IPS DF 19.7 (cell line): Measurements from ENCODE around the gene RHBDD3.

Experiments
- DNase-seq: peaks from one replicate; pipeline ENCODE4 v3.0.0-alpha.2; 2013; ENCODE audit warnings: low read depth, low spot score

RHBDD3 gene

DNA sequence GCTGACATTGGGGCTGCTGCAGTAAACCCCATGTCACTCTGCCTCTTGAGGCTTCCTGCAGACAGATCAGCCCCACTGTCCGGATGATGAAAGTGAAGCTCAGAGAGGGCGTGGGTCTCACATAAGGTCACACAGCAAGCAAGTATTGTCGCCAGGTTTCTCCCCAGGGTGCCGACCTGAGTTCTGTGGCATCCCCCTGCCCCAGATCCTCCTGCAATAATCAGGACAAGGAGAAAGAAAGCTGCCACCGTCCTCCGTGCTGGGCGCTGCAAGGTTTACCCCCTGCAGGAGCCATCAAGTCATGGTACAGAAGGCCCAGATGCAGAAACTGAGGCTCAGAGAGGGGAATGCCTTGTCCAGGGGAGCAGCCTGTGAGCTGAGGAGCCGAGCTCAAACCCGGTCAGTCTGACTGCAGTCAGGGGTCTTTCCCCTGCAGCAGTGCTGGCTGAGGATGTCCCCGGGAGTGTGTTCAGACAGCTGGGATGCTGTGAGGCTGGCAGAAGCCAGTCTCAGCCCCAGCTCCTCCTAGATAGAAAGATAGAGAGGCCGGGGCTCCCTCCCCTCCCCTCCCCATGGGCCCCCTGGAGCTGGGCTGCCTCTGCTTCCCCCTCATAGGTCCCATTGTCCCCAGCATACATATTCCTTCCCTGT is 48.9 kb downstream of the RHBDD3 start:
- DNase-seq, result no peak

DNA sequence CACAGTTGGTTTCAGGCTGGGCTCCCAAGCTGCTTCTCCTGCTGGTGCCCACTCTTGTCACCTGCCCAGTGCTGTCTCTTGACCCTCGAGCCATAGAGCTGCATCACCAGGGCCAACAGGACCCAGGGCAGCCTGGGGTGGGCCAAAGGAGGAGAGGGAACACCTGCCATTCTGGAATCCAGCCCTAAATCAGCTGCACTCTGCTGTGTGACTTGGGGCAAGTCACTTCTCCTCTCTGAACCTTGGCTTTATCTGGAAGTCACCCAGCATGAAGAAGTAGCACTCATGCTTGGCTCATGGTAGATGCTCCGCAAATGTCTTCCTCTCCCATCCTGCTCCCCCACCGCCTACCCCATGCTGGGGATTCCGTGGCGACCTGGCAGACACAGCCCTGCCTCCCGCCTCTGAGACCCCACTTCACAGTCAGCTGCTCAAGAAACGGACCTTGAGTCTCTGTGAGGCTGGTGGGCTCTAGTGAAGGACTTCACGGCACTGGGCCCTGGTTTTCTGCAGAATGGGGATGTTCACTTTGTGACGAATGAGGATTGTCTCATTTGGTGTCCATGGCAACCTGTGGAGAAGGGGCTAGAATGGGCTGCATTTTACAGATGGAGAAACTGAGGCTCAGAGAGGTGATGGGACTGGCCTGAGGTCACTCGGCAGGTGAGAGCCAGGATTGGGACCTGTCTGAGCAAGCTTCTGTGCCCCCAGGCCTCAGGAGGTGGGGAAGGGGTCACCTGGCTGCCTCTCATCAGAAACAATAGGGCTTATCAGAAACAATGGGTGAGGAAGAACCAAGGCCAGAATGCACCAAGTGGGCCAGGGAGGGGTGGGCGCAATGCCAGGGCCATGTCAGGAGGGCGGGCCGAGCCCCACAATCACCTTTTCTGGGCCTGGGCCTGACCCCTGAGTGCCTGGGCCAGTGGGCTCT is 49.7 kb downstream of the RHBDD3 start:
- DNase-seq, result no peak

DNA sequence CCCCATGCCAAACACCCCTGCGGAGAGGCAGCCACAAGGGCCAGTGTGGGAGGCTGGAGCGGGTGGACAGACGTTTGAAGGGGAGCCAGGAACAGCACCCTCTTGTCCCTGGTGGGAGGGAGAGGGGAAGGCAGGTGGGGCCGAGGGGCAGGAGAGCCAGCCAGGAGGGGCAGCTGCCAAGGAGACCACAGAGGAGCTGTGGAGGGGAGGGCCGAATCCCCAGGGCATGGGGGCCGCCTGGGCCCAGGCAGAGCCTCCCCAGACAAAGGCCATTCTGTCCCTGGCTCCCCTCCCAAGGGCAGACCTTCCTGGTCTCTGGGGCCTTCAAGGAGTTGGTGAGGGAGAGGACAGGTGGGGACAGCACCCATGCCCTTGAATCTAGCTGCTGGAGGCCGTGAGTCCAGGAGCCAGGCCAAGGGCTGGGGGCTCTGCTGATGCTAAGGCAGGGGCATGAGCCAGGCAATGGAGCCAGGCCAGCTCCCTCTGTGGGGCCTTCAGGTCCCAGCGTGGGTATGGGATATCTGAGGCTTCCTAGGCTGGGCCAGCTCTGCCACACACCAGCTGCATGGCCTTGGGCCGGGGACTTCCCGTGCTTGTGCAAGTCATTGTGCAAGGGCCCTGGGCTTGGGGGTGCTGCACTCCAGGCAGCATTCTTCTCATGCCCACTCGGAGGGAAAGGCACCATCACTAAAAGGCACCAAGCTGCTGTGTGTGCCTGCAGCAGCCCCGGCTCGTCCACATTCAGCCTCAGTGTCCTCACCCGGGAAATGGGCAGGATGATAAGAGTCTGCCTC is 50.7 kb downstream of the RHBDD3 start:
- no peak for DNase-seq

DNA sequence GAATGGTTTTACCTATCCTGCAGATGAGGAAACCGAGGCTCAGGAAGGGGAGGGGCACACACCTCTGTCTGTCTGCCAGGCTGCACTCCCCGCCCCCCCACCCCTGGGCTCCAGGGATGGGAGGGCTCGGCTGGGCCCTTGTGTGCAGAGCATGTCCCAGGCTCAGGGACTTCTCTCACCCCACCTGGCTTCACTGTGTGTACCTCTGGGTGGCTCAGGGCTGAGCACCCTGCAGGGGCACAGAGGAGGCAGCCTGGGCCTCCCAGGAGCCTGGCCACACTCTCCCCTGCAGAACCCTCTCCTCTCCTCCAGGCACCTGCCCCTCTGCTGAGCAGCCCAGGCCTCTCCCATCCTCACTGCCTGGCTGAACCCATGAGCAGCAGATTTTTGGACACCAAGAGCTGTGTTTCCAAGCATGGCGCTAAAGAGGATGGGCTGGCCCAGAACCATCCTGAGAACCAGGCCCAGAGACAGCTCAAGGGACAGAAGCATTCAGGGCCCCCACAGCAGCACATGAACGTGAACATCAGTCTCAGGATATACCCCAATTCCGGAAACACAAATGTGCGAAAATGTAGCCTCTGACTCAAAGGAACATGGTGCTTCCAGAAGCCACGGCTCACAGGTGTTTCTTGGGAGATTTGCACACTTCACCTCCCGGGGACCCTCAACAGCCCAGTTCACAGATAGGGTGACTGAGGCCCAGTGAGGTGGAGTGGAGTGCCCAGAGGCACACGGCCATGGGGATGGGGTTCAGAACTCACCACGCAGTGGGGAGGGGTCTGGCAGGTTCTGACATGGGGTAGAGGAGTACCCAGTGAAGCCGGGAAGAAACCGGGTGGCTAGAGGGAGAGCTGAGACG is 51.5 kb downstream of the RHBDD3 start:
- no peak for DNase-seq

GRCh38 chr22:29215012-29215860 is 52.5 kb downstream of the RHBDD3 start:
- no peak for DNase-seq

- no peak for DNase-seq
These were observed 53.5 kb downstream of the RHBDD3 start for GRCh38 chr22:29214232-29214631.

DNA sequence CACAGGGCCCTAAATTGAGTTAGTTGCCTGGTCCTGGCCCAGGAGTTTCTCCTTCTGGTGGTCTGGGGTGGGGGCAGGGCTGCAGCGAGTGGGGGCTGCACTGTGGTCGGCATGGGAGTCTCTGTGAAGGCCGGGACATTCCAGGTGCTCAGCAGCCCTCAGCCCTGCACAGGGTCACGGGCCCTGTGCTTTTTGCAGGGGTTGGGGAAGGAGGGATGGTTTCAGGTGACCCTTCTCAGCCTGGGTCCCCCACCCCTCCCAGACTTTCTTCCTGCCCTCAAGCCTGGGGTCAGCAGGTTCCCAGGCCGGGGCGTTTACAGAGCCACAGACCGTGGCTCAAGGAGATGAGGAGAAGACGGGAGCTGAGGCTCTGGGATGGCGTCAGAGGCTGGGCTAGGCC is 54.3 kb downstream of the RHBDD3 start:
- no peak for DNase-seq

- no peak for DNase-seq
These were observed 55.0 kb downstream of the RHBDD3 start for GRCh38 chr22:29212743-29213142.

DNA sequence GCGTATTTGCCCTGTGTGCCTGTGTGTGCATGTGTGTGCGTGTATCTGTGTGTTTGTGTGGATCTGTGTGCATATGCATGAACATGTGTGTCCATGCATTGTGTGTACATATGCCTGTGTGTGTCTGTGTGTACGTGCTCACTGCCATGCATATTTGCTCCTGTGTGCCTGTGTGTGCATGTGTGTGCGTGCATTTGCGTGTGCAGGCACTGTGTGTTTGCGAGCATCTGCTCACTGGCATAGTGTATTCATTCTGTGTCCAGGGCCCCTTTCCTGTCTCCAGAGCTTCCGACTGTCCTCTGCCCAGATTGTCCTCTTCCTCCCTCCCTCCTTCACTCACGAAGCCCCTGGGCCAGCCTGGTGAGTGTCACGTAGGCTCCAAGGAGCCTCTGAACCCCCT is 56.3 kb downstream of the RHBDD3 start:
- DNase-seq, result no peak

DNA sequence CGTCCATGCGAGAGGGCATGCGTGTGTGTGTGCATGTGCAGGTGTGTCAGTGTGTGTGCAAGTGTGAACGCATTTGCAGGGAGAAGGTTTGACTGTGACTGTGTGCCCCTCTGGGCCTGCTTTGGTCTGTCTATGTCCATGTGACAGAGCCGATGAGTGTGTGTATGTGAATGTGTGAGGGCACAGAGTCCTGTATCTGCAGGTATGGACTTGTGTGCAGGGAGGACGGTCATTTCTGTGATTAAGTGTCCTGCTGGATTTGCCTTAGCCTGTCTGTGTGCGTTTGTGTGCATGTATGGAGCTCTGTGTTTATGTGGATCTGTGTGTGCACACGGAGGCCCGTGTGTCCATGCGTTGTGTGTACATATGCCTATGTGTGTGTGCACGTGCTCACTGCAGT is 56.7 kb downstream of the RHBDD3 start:
- no peak for DNase-seq
